Fibroblast of lung (primary cell): ENCODE results near the gene TMEM208. TPM values are rescaled to one million over a fixed set of nuclear protein-coding genes. Genes with fewer than 3 reads are reported as not detected.

Experiments used
- DNase-seq, 2 donors: peaks; one replicate each; pipeline versions ENCODE4 v3.0.0 to v3.0.0-alpha.2; 2010; ENCODE audit warnings: low read depth in 2 of 2
- H2AFZ ChIP-seq: 2 replicates; pipeline ENCODE4 v1.5.1; 2012; ENCODE audit warnings: low read length, control low read depth, inconsistent platforms
- H3K27ac ChIP-seq: 2 replicates; pipeline ENCODE4 v1.5.1; 2011; ENCODE audit warnings: low read length, control low read depth; ENCODE audit not compliant: insufficient read depth
- H3K27me3 ChIP-seq: 2 replicates; pipeline ENCODE4 v1.5.1; 2011; ENCODE audit warnings: mild to moderate bottlenecking, low read length; ENCODE audit not compliant: control insufficient read depth, insufficient read depth
- H3K36me3 ChIP-seq: 2 replicates; pipeline ENCODE4 v1.5.1; 2011; ENCODE audit warnings: low read length; ENCODE audit not compliant: control insufficient read depth, insufficient read depth
- H3K4me1 ChIP-seq: 2 replicates; pipeline ENCODE4 v1.5.1; 2011; ENCODE audit warnings: low read length; ENCODE audit not compliant: control insufficient read depth, insufficient read depth; ENCODE audit errors: extremely low read depth
- H3K4me2 ChIP-seq: 2 replicates; pipeline ENCODE4 v1.5.1; 2011; ENCODE audit warnings: low read length, control low read depth; ENCODE audit not compliant: insufficient read depth; ENCODE audit errors: extremely low read depth
- H3K4me3 ChIP-seq, 4 experiments: fragments of 200-600 bp in 1 of 4; sonication (generic) in 1 of 4; replicated peaks in 1 of 4; 2 replicates each; pipeline ENCODE4 v1.5.1; 2011 to 2016; ENCODE audit warnings: low read length in 4 of 4, low read depth in 3 of 4, mild to moderate bottlenecking in 3 of 4, control low read depth in 2 of 4, inconsistent platforms in 1 of 4, mixed read lengths in 1 of 4; ENCODE audit not compliant: insufficient read depth in 1 of 4; ENCODE audit errors: control extremely low read depth in 1 of 4
- H3K79me2 ChIP-seq: 2 replicates; pipeline ENCODE4 v1.5.1; 2012; ENCODE audit warnings: mild to moderate bottlenecking, low read length, inconsistent platforms; ENCODE audit not compliant: control insufficient read depth, insufficient read depth
- H3K9ac ChIP-seq: 2 replicates; pipeline ENCODE4 v1.5.1; 2011; ENCODE audit warnings: mild to moderate bottlenecking, low read length, control low read depth; ENCODE audit not compliant: insufficient read depth
- H3K9me3 ChIP-seq: 2 replicates; pipeline ENCODE4 v1.5.1; 2012; ENCODE audit warnings: low read depth, low read length; ENCODE audit not compliant: control insufficient read depth, insufficient read depth
- H4K20me1 ChIP-seq: 2 replicates; pipeline ENCODE4 v1.5.1; 2011; ENCODE audit warnings: low read length; ENCODE audit not compliant: control insufficient read depth, insufficient read depth; ENCODE audit errors: extremely low read depth
- CTCF ChIP-seq, 2 donors: IDR thresholded peaks in 1 of 2; conservative IDR thresholded peaks in 1 of 2; 1 replicate in 1 of 2; 2 replicates in 1 of 2; pipeline ENCODE4 v1.5.1; 2011 to 2012; ENCODE audit warnings: low read length in 2 of 2, control low read depth in 1 of 2, inconsistent platforms in 1 of 2, low read depth in 1 of 2, mild to moderate bottlenecking in 1 of 2
- EZH2 ChIP-seq: IDR thresholded peaks from 2 replicates; pipeline ENCODE4 v1.5.1; 2012; ENCODE audit warnings: low read length, control low read depth, mild to moderate bottlenecking; ENCODE audit errors: missing control alignments
- polyA plus RNA-seq, 2 donors: library from polyadenylated mRNA; depleted of rRNA in 1 of 2; stranded (reverse) in 1 of 2; unstranded in 1 of 2; fragments of >200 nt; gene quantifications; 2 replicates each; pipeline ENCODE4 v1.2.1, GENCODE V29; 2011 to 2012; ENCODE audit warnings: missing spikeins in 1 of 2
- total RNA-seq: library from RNA; depleted of rRNA; stranded (reverse); fragments of >200 nt; gene quantifications from 2 replicates; pipeline ENCODE4 v1.2.1, GENCODE V29; 2014

Gene TMEM208
- total and polyA plus RNA-seq, 2 donors (not counting 1 experiment from before 2014, with no cell fraction given) = 26.3 to 43.2 TPM

DNA sequence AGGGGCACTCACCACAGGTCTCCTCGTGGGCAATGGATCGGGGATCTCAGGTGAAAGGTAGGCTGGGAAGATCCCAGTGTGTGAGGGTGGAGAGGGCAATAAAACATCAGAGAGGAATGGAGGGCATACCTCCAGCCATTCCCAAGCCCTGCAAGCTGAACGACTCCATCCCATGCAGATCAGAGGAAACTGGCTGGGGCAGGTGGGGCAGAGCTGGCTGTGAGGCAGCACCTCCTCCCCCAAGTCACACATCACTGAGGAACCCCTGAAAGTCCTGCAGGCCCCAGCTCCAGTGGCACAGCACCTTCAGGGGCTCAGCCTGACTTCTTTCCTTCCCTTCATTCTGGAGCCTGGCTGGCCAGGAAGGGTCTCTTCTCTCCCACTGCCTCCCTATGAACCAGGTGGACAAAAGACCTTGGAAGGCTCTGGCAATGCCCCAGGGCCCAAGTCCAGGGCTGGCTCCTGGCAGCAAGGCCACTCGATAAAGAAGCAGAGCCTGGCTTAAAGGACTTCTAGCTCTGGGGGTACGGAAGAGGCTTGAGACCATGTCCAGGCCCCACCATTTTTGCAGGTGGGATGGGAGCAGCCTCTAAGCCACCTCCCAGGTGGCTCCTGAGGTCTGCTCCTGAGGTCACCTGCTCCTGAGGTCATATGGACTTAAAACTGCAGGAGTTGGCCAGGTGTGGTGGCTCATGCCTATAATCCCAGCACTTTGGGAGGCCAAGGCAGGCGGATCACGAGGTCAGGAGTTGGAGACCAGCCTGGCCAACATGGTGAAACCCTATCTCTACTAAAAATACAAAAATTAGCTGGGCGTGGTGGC, 13.5 kb upstream of the TMEM208 start:
- Histone ChIP-seq H2AFZ (no peak overlapping the region), H3K4me1 (peaks cover 6% of the 10 kb centered on the region), H3K9me3 (no peaks in the 10 kb centered on the region), H3K36me3 (no peaks in the 10 kb centered on the region), H3K27ac (no peak overlapping the region), H3K27me3 (no peaks in the 10 kb centered on the region), H3K79me2 (no peaks in the 10 kb centered on the region), H3K9ac (no peak overlapping the region), H3K4me3 (no peak overlapping the region), H3K4me2 (no peak overlapping the region), H4K20me1 (no peaks in the 10 kb centered on the region)
- DNase-seq = no peak
- TF ChIP-seq EZH2 (no peak), CTCF (conservative IDR thresholded peaks at IDR 0.05 in 1 of 2, IDR thresholded peaks at IDR 0.05 in 1 of 2; ENCODE audit: low read depth in 1 of 2, low read length in 2 of 2) (no peak)

DNA sequence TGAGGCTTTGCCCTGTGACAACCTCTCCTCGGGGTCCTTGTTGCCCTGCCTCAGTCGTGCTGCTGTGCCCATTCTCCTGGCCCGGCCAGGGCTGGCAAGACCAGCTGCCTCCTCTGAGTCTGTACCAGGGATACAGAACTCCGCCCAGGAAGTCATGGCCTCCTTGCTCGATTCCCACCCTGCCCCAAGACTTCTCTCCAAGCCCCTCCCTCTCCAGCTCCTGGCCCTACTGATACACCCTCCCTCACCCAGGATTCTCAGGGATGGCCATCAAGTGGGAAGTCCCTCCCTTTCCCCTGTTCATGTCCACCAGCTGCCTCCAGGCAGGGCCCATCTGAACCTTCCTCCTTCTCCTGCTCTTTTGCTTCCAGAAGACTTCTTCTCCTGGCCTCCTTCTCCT, 11.2 kb upstream of the TMEM208 start:
- TF ChIP-seq EZH2 = no peak
- no peak for TF ChIP-seq CTCF (conservative IDR thresholded peaks at IDR 0.05 in 1 of 2, IDR thresholded peaks at IDR 0.05 in 1 of 2; ENCODE audit: low read depth in 1 of 2, low read length in 2 of 2)
- no peaks in the 10 kb centered on the region for H3K79me2 ChIP-seq
- H3K9me3 ChIP-seq = no peaks in the 10 kb centered on the region
- no peak overlapping the region for H3K27ac ChIP-seq
- H3K36me3 ChIP-seq = no peaks in the 10 kb centered on the region
- no peak for DNase-seq
- H3K27me3 ChIP-seq = no peaks in the 10 kb centered on the region
- peaks cover 6% of the 10 kb centered on the region for H3K4me1 ChIP-seq
- no peaks in the 10 kb centered on the region for H4K20me1 ChIP-seq
- no peak overlapping the region for H2AFZ ChIP-seq
- H3K4me3 ChIP-seq = no peak overlapping the region
- H3K4me2 ChIP-seq = no peak overlapping the region
- no peak overlapping the region for H3K9ac ChIP-seq

DNA sequence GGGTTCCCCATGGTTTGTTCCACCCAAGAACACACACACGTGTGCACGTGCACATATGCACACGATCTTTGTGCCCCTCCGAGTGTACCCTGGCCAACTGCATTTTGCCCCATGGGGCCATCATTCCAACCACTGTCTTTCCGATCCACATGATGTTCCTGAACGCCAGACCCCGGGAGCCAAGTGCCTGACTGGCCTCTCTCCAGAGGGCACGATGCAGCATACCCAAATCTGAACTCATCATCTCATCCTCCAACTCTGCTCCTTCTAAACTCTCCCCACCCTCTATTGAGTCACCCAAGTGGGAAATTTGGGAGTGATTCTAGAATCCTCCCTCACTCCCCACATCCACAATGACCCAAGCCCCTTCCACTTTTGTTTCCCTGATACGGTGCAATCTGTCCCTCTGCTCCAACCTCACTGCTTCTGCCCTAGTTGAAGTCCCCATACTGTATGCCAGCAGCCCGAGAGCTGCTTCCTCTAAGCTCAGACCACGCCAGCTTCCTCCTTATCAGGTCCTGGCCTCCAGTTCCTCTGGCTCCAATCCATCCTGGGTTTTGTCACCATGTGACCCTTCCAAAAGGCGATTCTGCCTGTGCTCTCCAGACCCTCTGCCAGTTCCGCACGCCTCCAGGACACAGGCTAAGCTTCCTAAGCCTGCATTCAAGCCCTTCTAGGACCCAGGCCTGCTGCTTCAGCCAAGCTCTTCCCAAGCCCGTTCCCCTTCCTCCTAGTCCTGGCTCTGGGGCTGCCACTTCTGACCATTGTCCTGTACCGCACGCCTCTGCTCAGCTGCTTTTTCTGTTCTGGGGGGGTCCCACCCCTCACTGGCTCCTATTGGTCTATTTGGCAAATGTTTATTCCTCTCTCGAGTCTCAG, 10.1 kb upstream of the TMEM208 start:
- H3K27me3 ChIP-seq = no peaks in the 10 kb centered on the region
- H3K9me3 ChIP-seq = no peaks in the 10 kb centered on the region
- no peak for DNase-seq
- no peaks in the 10 kb centered on the region for H4K20me1 ChIP-seq
- no peak overlapping the region for H3K4me3 ChIP-seq
- H3K27ac ChIP-seq = no peak overlapping the region
- TF ChIP-seq EZH2 = no peak
- no peak overlapping the region for H3K9ac ChIP-seq
- no peaks in the 10 kb centered on the region for H3K79me2 ChIP-seq
- peak overlapping the region; percentile 5 for H2AFZ ChIP-seq
- no peaks in the 10 kb centered on the region for H3K36me3 ChIP-seq
- peaks cover 6% of the 10 kb centered on the region for H3K4me1 ChIP-seq
- no peak overlapping the region for H3K4me2 ChIP-seq
